Right atrium auricular region (tissue), 2 donors: ENCODE measurements around the gene TSPAN9. TPM values are rescaled to one million over a fixed set of nuclear protein-coding genes. Genes with fewer than 3 reads are reported as not detected.

Experiments used
- DNase-seq: peaks from one replicate; pipeline ENCODE4 v3.0.0-alpha.2; 2019; ENCODE audit warnings: low spot score
- H3K27ac ChIP-seq, 2 donors: fragments of 200-600 bp; sonication (generic); 1 replicate in 1 of 2; 2 replicates in 1 of 2; pipeline ENCODE4 v1.5.1; 2016 to 2019
- H3K27me3 ChIP-seq, 2 donors: fragments of 200-600 bp; sonication (generic); one replicate each; pipeline versions ENCODE4 v1.5.1 to v1.6.0; 2017 to 2019
- H3K36me3 ChIP-seq: fragments of 200-600 bp; sonication (generic); one replicate; pipeline ENCODE4 v1.5.1; 2016
- H3K4me1 ChIP-seq, 2 donors: fragments of 200-600 bp; sonication (generic); one replicate each; pipeline versions ENCODE4 v1.5.1 to v1.6.0; 2017 to 2019
- H3K4me3 ChIP-seq, 2 donors: fragments of 200-600 bp; sonication (generic); 1 replicate in 1 of 2; 2 replicates in 1 of 2; pipeline ENCODE4 v1.5.1; 2017 to 2019; ENCODE audit warnings: mild to moderate bottlenecking in 1 of 2, moderate library complexity in 1 of 2
- H3K9me3 ChIP-seq, 2 donors: fragments of 200-600 bp; sonication (generic); one replicate each; pipeline ENCODE4 v1.5.1; 2019
- CTCF ChIP-seq, 2 donors: fragments of 200-600 bp; sonication (generic); IDR thresholded peaks; one replicate each; pipeline ENCODE4 v1.5.1; 2019; ENCODE audit warnings: antibody characterized with exemption in 2 of 2
- total RNA-seq, 2 donors: library from RNA; depleted of rRNA; stranded (reverse); fragments of >200 nt; gene quantifications; one replicate each; pipeline ENCODE4 v1.1.0, GENCODE V29; 2016

Gene TSPAN9
- total RNA-seq, 2 donors from 2014 or later, result 103 to 185 TPM

GRCh38 chr12:3075315-3075714, 1.9 kb upstream of the TSPAN9 start:
- TF ChIP-seq CTCF (IDR thresholded peaks at IDR 0.05), result no peak
- Histone ChIP-seq H3K4me3 (no peak overlapping the region), H3K36me3 (no peaks in the 10 kb centered on the region), H3K4me1 (peaks cover 0 to 37% of the 10 kb centered on the region in 2 donors), H3K9me3 (no peaks in the 10 kb centered on the region), H3K27me3 (no peaks in the 10 kb centered on the region), H3K27ac (no peak overlapping the region)
- DNase-seq, result no peak

DNA sequence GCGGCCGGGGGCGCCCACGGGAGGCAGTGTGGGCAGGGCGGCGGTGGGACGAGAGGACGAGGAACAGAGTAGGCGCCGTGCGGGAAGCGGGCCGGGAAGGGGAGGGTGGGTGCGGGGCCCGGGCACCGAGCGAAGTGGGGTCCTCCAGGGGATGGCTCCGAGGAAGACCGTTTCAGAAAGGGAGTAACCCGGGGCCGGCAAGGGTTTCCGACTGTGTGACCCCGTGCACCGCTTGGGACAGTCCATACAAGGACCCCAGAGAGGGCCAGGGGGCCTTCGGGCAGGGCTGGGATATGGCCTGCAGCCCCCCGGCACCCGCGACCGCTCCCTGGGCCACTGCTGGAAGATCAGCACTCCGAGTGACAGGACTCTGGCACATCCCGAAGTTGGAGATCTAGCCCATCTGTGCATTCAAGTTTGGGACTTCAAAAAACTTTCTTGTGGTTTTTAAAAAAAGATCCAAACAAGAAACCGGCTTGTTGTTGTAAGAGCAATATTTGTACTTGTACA, 448 bp downstream of the TSPAN9 start:
- Histone ChIP-seq H3K9me3 (no peaks in the 10 kb centered on the region), H3K27me3 (no peaks in the 10 kb centered on the region), H3K4me1 (peaks cover 0 to 54% of the 10 kb centered on the region in 2 donors), H3K36me3 (no peaks in the 10 kb centered on the region), H3K4me3 (peak overlapping the region; percentile 87), H3K27ac (peak overlapping the region; percentile 95 to 96)
- DNase-seq, result no peak
- TF ChIP-seq CTCF (IDR thresholded peaks at IDR 0.05), result no peak

DNA sequence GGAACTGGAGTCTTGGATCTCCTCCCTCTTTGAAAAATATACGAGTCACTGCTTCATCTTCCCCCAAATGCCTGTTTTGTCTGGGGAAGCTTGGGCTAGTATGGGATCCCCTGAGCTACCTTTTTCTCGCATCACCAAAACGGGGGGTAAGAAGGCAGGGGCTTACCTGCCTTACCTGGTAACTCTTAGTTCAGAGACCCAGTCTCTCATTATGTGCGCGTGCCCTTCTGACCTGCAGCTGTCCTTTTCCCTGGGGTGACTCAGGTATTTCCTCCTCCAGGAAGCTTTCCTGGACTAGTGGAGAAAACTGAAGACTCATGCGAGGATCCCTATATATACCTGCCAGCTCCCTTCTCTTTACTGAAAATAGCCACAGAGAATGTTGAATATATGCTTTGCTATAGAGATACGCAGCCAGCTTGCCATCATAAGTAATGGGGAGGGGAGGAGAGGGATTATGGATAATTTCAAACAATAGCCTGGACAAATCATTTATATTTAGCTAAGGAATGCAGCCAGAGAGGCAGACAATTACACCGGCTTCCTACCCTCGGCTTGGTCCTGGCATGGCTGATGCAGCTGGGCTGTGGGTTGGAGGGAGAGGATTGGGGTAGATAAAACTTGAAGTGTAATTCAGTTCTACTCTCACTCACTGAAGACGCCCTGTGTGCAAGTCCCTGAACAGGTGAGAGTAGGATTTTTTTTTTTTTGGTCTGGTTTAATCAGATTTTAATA, 1.1 kb downstream of the TSPAN9 start:
- Histone ChIP-seq H3K27me3 (no peaks in the 10 kb centered on the region), H3K4me3 (peak overlapping the region; percentile 87), H3K36me3 (no peaks in the 10 kb centered on the region), H3K9me3 (no peaks in the 10 kb centered on the region), H3K4me1 (peaks cover 0 to 58% of the 10 kb centered on the region in 2 donors), H3K27ac (peak overlapping the region; percentile 95 to 96)
- no peak for TF ChIP-seq CTCF (IDR thresholded peaks at IDR 0.05)
- DNase-seq, result no peak

DNA sequence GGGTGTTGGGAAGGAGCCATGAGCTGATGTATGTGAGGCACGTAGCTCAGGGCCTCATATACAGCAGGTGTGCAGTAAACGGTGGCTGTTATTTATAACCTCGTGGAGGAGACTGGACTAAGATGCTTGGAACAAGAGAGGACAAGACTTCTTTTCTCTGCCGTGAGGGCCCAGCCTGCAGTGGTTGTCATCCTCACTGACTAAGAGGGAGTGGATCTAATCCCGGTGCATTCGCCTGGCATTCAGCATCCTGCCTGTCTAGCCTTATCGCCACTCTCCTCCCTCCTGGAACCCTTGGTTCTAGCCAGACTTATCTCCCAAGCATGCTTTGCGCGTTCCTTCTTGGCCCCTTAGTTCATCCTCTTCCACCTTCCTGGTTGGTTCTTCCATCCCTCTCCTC, 3.9 kb downstream of the TSPAN9 start:
- TF ChIP-seq CTCF (IDR thresholded peaks at IDR 0.05), result no peak
- no peaks in the 10 kb centered on the region for H3K36me3 ChIP-seq
- H3K27me3 ChIP-seq, result no peaks in the 10 kb centered on the region
- no peaks in the 10 kb centered on the region for H3K9me3 ChIP-seq
- no peak overlapping the region for H3K4me3 ChIP-seq
- peaks cover 0 to 76% of the 10 kb centered on the region in 2 donors for H3K4me1 ChIP-seq
- no peak for DNase-seq
- peak overlapping the region; percentile 8 to 14 for H3K27ac ChIP-seq

GRCh38 chr12:3081886-3082285, 4.7 kb downstream of the TSPAN9 start:
- no peak for DNase-seq
- Histone ChIP-seq H3K4me1 (peaks cover 0 to 77% of the 10 kb centered on the region in 2 donors), H3K4me3 (no peak overlapping the region), H3K27me3 (no peaks in the 10 kb centered on the region), H3K36me3 (no peaks in the 10 kb centered on the region), H3K27ac (peak overlapping the region in 1 of 2 donors; percentile 73), H3K9me3 (no peaks in the 10 kb centered on the region)
- TF ChIP-seq CTCF (IDR thresholded peaks at IDR 0.05), result no peak
